HG02623 (cell line): ENCODE measurements around the gene FCN2.

Experiments
- ATAC-seq: cut with Tn5 transposase; IDR thresholded peaks from one replicate; pipeline ENCODE4 v1.9.1; 2021; ENCODE audit warnings: moderate library complexity; ENCODE audit not compliant: unreplicated experiment

FCN2 gene

GRCh38 chr9:134868751-134869553 is 11.7 kb upstream of the FCN2 start:
- no peak for ATAC-seq

- no peak for ATAC-seq
Observed at GRCh38 chr9:134869554-134870300, 10.9 kb upstream of the FCN2 start.

GRCh38 chr9:134870301-134870694 is 10.3 kb upstream of the FCN2 start:
- ATAC-seq: no peak

GRCh38 chr9:134870746-134871662 is 9.6 kb upstream of the FCN2 start:
- no peak for ATAC-seq

GRCh38 chr9:134871697-134872340 is 8.8 kb upstream of the FCN2 start:
- no peak for ATAC-seq

GRCh38 chr9:134872482-134873231 is 8.0 kb upstream of the FCN2 start:
- ATAC-seq: no peak

GRCh38 chr9:134875371-134875770 is 5.2 kb upstream of the FCN2 start:
- ATAC-seq: no peak

GRCh38 chr9:134877541-134877940 is 3.1 kb upstream of the FCN2 start:
- ATAC-seq: no peak

GRCh38 chr9:134879664-134880483 is 736 bp upstream of the FCN2 start:
- no peak for ATAC-seq

GRCh38 chr9:134881313-134881670 is 682 bp downstream of the FCN2 start:
- no peak for ATAC-seq

- no peak for ATAC-seq
Observed at GRCh38 chr9:134882204-134882785, 1.7 kb downstream of the FCN2 start.

- no peak for ATAC-seq
Observed at GRCh38 chr9:134883040-134883782, 2.6 kb downstream of the FCN2 start.

GRCh38 chr9:134884492-134884891 is 3.9 kb downstream of the FCN2 start:
- no peak for ATAC-seq

- no peak for ATAC-seq
Observed at GRCh38 chr9:134885001-134885678, 4.5 kb downstream of the FCN2 start.

GRCh38 chr9:134885679-134886412 is 5.2 kb downstream of the FCN2 start:
- ATAC-seq: no peak

- ATAC-seq: no peak
Observed at GRCh38 chr9:134886413-134886913, 5.9 kb downstream of the FCN2 start.

- no peak for ATAC-seq
Observed at GRCh38 chr9:134887219-134887618, 6.6 kb downstream of the FCN2 start.
